Stomach (tissue), 4 donors: Measurements from ENCODE around the gene SLAMF7.

Experiments
- CTCF ChIP-seq, 7 experiments: fragments of 450-650 bp in 4 of 7; fragments of 200-600 bp in 3 of 7; sonication (generic) in 3 of 7; IDR thresholded peaks; one replicate each; pipeline ENCODE4 v1.5.1; 2016 to 2019; ENCODE audit warnings: antibody characterized with exemption in 7 of 7, control low read depth in 2 of 7, mild to moderate bottlenecking in 1 of 7
- EP300 ChIP-seq: sonication (generic); formaldehyde crosslinking; IDR thresholded peaks from one replicate; pipeline ENCODE4 v1.6.1; 2017; ENCODE audit warnings: antibody characterized with exemption
- POLR2A ChIP-seq, 4 donors: fragments of 450-650 bp; IDR thresholded peaks; one replicate each; pipeline ENCODE4 v1.6.1; 2016; ENCODE audit warnings: antibody characterized with exemption in 4 of 4, control low read depth in 2 of 4, mild to moderate bottlenecking in 1 of 4, moderate library complexity in 1 of 4
- POLR2AphosphoS5 ChIP-seq, 3 donors: sonication (generic); formaldehyde crosslinking; IDR thresholded peaks; one replicate each; pipeline ENCODE4 v1.6.1; 2016; ENCODE audit warnings: antibody characterized with exemption in 3 of 3

GRCh38 chr1:160763993-160764392, 24.9 kb downstream of the SLAMF7 start:
- no peak for TF ChIP-seq CTCF (IDR thresholded peaks at IDR 0.05)
- no peak for TF ChIP-seq EP300
- TF ChIP-seq POLR2AphosphoS5 (IDR thresholded peaks at IDR 0.05) = no peak
- no peak for TF ChIP-seq POLR2A (IDR thresholded peaks at IDR 0.05)
